ENCODE measurements around the gene ZNF764. TPM values are rescaled to one million over a fixed set of nuclear protein-coding genes. Genes with fewer than 3 reads are reported as not detected.

The ZNF764 gene
- total and polyA plus RNA-seq, 4 donors = 1.6 to 6.8 (median 4.2) TPM

DNA sequence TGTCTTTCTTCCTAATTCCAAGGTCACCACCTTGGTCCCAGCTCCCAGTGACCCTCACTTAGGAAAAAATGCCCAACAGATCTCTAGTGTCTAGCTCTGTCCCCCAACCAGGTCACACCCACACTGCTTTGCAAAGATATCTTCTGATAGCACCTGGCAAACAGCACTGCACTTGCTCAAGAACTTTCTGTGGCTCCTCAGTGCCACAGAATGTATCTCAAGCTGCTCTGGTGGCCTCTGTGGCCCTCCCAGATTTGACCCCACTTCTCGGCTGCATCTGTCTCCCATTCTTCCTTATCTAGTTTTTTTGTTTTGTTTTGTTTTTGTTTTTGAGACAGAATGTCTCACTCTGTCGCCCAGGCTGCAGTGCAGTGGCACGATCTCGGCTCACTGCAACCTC lies 8.4 kb upstream of the ZNF764 start:
- Histone ChIP-seq H3K36me3 (ENCODE audit: control insufficient read depth in 4 of 4, insufficient read depth in 3 of 4, low read depth in 1 of 4, low read length in 3 of 4) (peaks cover 0 to 1% (median 0%) of the 10 kb centered on the region in 4 donors), H3K27ac (ENCODE audit: low read depth in 1 of 2, low read length in 2 of 2) (no peak overlapping the region), H3K4me3 (ENCODE audit: low read depth in 1 of 3, low read length in 3 of 3) (no peak overlapping the region), H3K9me3 (ENCODE audit: control insufficient read depth in 4 of 4, low read length in 3 of 4) (no peaks in the 10 kb centered on the region), H3K27me3 (ENCODE audit: control insufficient read depth in 4 of 4, insufficient read depth in 4 of 4, low read length in 3 of 4) (no peaks in the 10 kb centered on the region), H3K9ac (ENCODE audit: low read depth in 1 of 2, low read length in 2 of 2) (no peak overlapping the region), H3K4me1 (ENCODE audit: control insufficient read depth in 4 of 4, insufficient read depth in 4 of 4, low read length in 3 of 4) (peaks cover 0 to 11% (median 7%) of the 10 kb centered on the region in 4 donors)
- TF ChIP-seq RAD21 (IDR thresholded peaks at IDR 0.05) (no peak), HNF4G (IDR thresholded peaks at IDR 0.05) (no peak), YY1 (IDR thresholded peaks at IDR 0.05) (no peak), EGR1 (IDR thresholded peaks at IDR 0.05; ENCODE audit: low read depth in 2 of 2) (no peak), HNF4A (conservative IDR thresholded peaks at IDR 0.05) (no peak), JUND (IDR thresholded peaks at IDR 0.05) (no peak), SP1 (IDR thresholded peaks at IDR 0.05) (no peak), GABPA (IDR thresholded peaks at IDR 0.05 in 1 of 2, conservative IDR thresholded peaks at IDR 0.05 in 1 of 2) (no peak), TAF1 (conservative IDR thresholded peaks at IDR 0.05) (no peak), FOXA2 (IDR thresholded peaks at IDR 0.05) (no peak), NR2F2 (IDR thresholded peaks at IDR 0.05) (no peak), FOXA1 (IDR thresholded peaks at IDR 0.05) (no peak), RXRA (IDR thresholded peaks at IDR 0.05) (no peak)
- TF ChIP-seq, protein P1, sequence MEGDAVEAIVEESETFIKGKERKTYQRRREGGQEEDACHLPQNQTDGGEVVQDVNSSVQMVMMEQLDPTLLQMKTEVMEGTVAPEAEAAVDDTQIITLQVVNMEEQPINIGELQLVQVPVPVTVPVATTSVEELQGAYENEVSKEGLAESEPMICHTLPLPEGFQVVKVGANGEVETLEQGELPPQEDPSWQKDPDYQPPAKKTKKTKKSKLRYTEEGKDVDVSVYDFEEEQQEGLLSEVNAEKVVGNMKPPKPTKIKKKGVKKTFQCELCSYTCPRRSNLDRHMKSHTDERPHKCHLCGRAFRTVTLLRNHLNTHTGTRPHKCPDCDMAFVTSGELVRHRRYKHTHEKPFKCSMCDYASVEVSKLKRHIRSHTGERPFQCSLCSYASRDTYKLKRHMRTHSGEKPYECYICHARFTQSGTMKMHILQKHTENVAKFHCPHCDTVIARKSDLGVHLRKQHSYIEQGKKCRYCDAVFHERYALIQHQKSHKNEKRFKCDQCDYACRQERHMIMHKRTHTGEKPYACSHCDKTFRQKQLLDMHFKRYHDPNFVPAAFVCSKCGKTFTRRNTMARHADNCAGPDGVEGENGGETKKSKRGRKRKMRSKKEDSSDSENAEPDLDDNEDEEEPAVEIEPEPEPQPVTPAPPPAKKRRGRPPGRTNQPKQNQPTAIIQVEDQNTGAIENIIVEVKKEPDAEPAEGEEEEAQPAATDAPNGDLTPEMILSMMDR (IDR thresholded peaks at IDR 0.05; ENCODE audit: low read depth, low read length, missing input control) = no peak
- TF ChIP-seq, protein P2, sequence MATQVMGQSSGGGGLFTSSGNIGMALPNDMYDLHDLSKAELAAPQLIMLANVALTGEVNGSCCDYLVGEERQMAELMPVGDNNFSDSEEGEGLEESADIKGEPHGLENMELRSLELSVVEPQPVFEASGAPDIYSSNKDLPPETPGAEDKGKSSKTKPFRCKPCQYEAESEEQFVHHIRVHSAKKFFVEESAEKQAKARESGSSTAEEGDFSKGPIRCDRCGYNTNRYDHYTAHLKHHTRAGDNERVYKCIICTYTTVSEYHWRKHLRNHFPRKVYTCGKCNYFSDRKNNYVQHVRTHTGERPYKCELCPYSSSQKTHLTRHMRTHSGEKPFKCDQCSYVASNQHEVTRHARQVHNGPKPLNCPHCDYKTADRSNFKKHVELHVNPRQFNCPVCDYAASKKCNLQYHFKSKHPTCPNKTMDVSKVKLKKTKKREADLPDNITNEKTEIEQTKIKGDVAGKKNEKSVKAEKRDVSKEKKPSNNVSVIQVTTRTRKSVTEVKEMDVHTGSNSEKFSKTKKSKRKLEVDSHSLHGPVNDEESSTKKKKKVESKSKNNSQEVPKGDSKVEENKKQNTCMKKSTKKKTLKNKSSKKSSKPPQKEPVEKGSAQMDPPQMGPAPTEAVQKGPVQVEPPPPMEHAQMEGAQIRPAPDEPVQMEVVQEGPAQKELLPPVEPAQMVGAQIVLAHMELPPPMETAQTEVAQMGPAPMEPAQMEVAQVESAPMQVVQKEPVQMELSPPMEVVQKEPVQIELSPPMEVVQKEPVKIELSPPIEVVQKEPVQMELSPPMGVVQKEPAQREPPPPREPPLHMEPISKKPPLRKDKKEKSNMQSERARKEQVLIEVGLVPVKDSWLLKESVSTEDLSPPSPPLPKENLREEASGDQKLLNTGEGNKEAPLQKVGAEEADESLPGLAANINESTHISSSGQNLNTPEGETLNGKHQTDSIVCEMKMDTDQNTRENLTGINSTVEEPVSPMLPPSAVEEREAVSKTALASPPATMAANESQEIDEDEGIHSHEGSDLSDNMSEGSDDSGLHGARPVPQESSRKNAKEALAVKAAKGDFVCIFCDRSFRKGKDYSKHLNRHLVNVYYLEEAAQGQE (IDR thresholded peaks at IDR 0.05) = no peak
- TF ChIP-seq, protein P3, sequence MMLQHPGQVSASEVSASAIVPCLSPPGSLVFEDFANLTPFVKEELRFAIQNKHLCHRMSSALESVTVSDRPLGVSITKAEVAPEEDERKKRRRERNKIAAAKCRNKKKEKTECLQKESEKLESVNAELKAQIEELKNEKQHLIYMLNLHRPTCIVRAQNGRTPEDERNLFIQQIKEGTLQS (IDR thresholded peaks at IDR 0.05) = no peak
- TF ChIP-seq, protein P4, sequence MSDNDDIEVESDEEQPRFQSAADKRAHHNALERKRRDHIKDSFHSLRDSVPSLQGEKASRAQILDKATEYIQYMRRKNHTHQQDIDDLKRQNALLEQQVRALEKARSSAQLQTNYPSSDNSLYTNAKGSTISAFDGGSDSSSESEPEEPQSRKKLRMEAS (IDR thresholded peaks at IDR 0.05) = no peak
- TF ChIP-seq, protein P5, sequence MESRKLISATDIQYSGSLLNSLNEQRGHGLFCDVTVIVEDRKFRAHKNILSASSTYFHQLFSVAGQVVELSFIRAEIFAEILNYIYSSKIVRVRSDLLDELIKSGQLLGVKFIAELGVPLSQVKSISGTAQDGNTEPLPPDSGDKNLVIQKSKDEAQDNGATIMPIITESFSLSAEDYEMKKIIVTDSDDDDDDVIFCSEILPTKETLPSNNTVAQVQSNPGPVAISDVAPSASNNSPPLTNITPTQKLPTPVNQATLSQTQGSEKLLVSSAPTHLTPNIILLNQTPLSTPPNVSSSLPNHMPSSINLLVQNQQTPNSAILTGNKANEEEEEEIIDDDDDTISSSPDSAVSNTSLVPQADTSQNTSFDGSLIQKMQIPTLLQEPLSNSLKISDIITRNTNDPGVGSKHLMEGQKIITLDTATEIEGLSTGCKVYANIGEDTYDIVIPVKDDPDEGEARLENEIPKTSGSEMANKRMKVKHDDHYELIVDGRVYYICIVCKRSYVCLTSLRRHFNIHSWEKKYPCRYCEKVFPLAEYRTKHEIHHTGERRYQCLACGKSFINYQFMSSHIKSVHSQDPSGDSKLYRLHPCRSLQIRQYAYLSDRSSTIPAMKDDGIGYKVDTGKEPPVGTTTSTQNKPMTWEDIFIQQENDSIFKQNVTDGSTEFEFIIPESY (IDR thresholded peaks at IDR 0.05) = no peak
- WGBS = 90% methylated on average over 4 of the region's 4 CpGs
- no peak for DNase-seq (ENCODE audit: low spot score)
